Progenitor cell of endocrine pancreas (in vitro differentiated cells): ENCODE results near the gene CD2BP2. TPM values are rescaled to one million over a fixed set of nuclear protein-coding genes. Genes with fewer than 3 reads are reported as not detected.

Experiments used
- DNase-seq: peaks from one replicate; pipeline ENCODE4 v3.0.0; 2021; ENCODE audit warnings: low spot score; ENCODE audit not compliant: unreplicated experiment
- H3K27ac Mint-ChIP-seq: 2 replicates; pipeline ENCODE4 v1.8.0; 2021; ENCODE audit warnings: mild to moderate bottlenecking, moderate library complexity, mixed read lengths
- H3K27me3 Mint-ChIP-seq: 2 replicates; pipeline ENCODE4 v1.8.0; 2021; ENCODE audit warnings: mixed read lengths
- H3K36me3 Mint-ChIP-seq: 2 replicates; pipeline ENCODE4 v1.8.0; 2022; ENCODE audit warnings: mixed read lengths; ENCODE audit not compliant: insufficient read depth
- H3K4me1 Mint-ChIP-seq: 2 replicates; pipeline ENCODE4 v1.8.0; 2021; ENCODE audit warnings: low read depth, mixed read lengths
- H3K4me3 Mint-ChIP-seq: 2 replicates; pipeline ENCODE4 v1.8.0; 2021; ENCODE audit warnings: low read depth, mild to moderate bottlenecking, moderate library complexity, mixed read lengths
- H3K9me3 Mint-ChIP-seq: 2 replicates; pipeline ENCODE4 v1.8.0; 2021; ENCODE audit warnings: low read depth, mixed read lengths
- CTCF ChIP-seq: fragments of 200-600 bp; sonication (generic); IDR thresholded peaks from one replicate; pipeline ENCODE4 v1.5.0; 2021; ENCODE audit warnings: antibody characterized with exemption, mild to moderate bottlenecking; ENCODE audit not compliant: unreplicated experiment
- total RNA-seq: library from RNA; stranded (reverse); gene quantifications from 2 replicates; pipeline ENCODE4 v1.2.1, GENCODE V29; 2021

The CD2BP2 gene
- total RNA-seq, 1 donor from 2014 or later: 76.9 TPM

GRCh38 chr16:30380072-30380802 is 25.1 kb upstream of the CD2BP2 start:
- DNase-seq: no peak
- Mint-ChIP-seq H3K27ac (peak overlapping the region; percentile 99), H3K27me3 (no peaks in the 10 kb centered on the region), H3K4me1 (peaks cover 11% of the 10 kb centered on the region), H3K9me3 (no peaks in the 10 kb centered on the region), H3K4me3 (peak overlapping the region; percentile 93), H3K36me3 (peaks cover 2% of the 10 kb centered on the region)
- no peak for TF ChIP-seq CTCF

- Mint-ChIP-seq H3K27ac (peak overlapping the region; percentile 99), H3K4me3 (peak overlapping the region; percentile 93), H3K27me3 (no peaks in the 10 kb centered on the region), H3K36me3 (peaks cover 2% of the 10 kb centered on the region), H3K4me1 (peaks cover 11% of the 10 kb centered on the region), H3K9me3 (no peaks in the 10 kb centered on the region)
- DNase-seq: no peak
- peak; percentile 16 for TF ChIP-seq CTCF
Observed at GRCh38 chr16:30379158-30379783, 24.2 kb upstream of the CD2BP2 start.

- peak; percentile 34 for TF ChIP-seq CTCF
- peak overlapping the region; percentile 99 for H3K27ac Mint-ChIP-seq
- peaks cover 11% of the 10 kb centered on the region for H3K4me1 Mint-ChIP-seq
- H3K4me3 Mint-ChIP-seq: peak overlapping the region; percentile 93
- H3K27me3 Mint-ChIP-seq: no peaks in the 10 kb centered on the region
- DNase-seq: peak; percentile 99
- peaks cover 2% of the 10 kb centered on the region for H3K36me3 Mint-ChIP-seq
- H3K9me3 Mint-ChIP-seq: no peaks in the 10 kb centered on the region
Observed at GRCh38 chr16:30378236-30379157, 23.4 kb upstream of the CD2BP2 start.

- no peak for DNase-seq
- Mint-ChIP-seq H3K27ac (peak overlapping the region; percentile 99), H3K9me3 (no peaks in the 10 kb centered on the region), H3K4me3 (peak overlapping the region; percentile 93), H3K27me3 (no peaks in the 10 kb centered on the region), H3K36me3 (peaks cover 2% of the 10 kb centered on the region), H3K4me1 (peaks cover 11% of the 10 kb centered on the region)
- no peak for TF ChIP-seq CTCF
Observed at GRCh38 chr16:30377812-30378235, 22.7 kb upstream of the CD2BP2 start.
